ENCODE results near the gene SRSF3.

GRCh38 chr6:36604090-36605060 lies 10.2 kb downstream of the SRSF3 start:
- TF ChIP-seq CTCF (IDR thresholded peaks at IDR 0.05) (no peak), POLR2A (IDR thresholded peaks at IDR 0.05) (no peak)
